GM21381 (cell line): ENCODE data around the gene PRPF39.
"Not testable (repeated sequence)": the region's sequence is repeated elsewhere in the genome, so short reads cannot be mapped to it uniquely, and the experiment has no call there.

Source experiments
- ATAC-seq: cut with Tn5 transposase; IDR thresholded peaks from one replicate; pipeline ENCODE4 v1.9.1; 2021; ENCODE audit warnings: mild to moderate bottlenecking, moderate library complexity; ENCODE audit not compliant: unreplicated experiment

PRPF39 gene

DNA sequence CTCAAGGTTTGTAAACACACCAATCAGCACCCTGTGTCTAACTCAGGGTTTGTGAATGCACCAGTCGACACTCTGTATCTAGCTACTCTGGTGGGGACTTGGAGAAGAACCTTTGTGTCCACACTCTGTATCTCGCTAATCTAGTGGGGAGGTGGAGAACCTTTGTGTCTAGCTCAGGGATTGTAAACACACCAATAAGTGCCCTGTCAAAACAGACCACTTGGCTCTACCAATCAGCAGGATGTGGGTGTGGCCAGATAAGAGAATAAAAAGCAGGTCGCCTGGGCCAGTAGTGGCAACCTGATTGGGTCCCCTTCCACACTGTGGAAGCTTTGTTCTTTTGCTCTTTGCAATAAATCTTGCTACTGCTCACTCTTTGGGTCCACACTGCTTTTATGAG lies 2.8 kb upstream of the PRPF39 start:
- not testable (repeated sequence) for ATAC-seq

DNA sequence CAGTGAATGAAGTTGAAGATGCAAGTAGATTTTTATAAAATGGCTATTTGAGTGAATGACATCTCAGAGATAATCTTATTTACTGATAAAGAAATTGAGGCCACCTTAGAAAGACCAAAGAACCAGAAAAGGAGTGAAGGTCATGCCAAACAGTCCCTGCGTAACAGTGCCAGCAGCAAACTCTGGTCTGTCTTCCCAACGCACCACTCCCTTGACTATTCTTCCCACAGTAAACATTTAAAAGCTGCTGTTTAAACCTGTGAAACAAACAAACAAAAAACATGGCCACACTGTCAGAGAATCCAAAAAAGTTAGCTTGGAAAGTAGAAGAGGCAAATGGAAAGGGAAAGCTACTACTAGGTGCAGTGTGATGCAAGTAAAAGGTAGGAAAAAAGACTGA lies 1.5 kb upstream of the PRPF39 start:
- no peak for ATAC-seq

DNA sequence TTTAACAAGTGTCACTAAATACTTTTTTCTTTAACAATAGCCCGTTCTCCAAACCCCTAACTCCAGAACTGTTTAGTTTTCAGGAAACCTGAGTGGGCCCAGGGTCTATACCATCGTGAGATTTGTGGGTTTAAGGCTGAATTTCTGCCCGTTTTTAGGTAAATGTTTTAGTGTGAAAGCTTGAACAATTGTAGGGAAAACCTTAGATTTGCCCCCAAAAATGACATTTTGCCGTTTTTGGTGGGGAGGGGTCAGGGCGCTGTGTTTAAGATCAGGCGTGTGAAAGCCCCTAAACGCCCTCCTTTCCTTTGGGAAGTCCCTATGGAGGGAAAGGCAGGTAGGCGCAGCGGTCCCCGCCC lies 320 bp upstream of the PRPF39 start:
- ATAC-seq, result no peak

DNA sequence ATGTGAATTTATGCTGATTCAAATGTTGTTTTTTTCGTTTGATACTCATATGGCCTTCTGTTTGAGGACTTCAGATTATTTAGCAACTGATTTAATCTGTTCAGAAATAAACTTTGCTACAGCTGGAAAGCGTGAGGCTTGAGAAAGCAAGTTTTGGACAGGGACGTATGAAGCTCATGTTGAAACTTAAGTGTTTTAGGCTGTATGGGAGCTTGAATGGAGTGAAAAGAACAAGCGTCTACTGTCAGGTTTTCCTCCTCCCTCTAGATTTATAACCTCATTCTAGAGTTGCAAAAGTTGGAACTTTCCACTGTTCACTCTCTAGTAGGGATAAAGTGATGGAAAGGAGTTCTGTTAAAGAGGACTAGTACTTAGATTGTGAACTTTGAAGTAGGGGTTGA lies 1.0 kb downstream of the PRPF39 start:
- ATAC-seq, result no peak

DNA sequence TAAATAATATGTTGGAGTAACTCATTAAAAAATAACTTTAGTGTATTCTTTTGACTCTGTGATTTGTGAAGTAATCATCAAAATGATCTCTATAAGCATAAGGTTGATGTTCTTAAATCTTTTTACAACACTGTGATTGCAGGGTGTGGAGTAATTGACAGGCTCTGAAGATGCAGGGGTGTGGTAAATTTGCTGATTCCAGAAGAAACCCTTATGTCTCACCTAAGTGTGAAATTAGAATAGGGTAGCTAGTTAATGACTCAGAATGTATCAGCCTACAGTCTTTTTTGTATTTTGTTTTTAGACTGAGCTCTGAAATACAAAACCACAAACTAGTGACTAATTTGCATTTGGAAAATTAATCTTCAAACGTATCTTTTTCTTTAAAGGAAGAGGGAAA lies 5.9 kb downstream of the PRPF39 start:
- peak; percentile 70 for ATAC-seq

DNA sequence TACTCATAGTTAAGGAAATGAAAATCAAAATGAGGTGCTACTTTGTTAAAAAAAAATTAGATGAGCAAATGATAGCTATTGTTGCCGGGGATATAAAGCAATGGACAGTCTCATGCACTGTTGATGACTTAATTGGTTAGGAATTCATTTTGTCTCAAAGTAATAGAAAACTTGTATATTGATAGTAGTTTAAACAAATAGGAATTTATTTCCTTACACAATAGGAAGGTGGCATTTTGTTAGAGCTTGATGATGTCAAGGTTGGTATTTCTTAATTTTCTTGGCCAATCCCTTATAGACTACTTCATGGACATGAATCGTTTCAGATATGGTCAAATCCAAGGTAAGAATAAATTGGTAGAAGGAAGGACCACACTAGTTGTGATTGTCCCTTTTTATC lies 7.8 kb downstream of the PRPF39 start:
- ATAC-seq, result no peak

- no peak for ATAC-seq
Observed at GRCh38 chr14:45094275-45094674, 10.4 kb downstream of the PRPF39 start.

GRCh38 chr14:45095143-45095542 lies 11.2 kb downstream of the PRPF39 start:
- ATAC-seq, result no peak

GRCh38 chr14:45096218-45096617 lies 12.3 kb downstream of the PRPF39 start:
- ATAC-seq, result no peak

GRCh38 chr14:45103806-45104205 lies 19.9 kb downstream of the PRPF39 start:
- no peak for ATAC-seq

- no peak for ATAC-seq
Observed at GRCh38 chr14:45104561-45104960, 20.6 kb downstream of the PRPF39 start.

DNA sequence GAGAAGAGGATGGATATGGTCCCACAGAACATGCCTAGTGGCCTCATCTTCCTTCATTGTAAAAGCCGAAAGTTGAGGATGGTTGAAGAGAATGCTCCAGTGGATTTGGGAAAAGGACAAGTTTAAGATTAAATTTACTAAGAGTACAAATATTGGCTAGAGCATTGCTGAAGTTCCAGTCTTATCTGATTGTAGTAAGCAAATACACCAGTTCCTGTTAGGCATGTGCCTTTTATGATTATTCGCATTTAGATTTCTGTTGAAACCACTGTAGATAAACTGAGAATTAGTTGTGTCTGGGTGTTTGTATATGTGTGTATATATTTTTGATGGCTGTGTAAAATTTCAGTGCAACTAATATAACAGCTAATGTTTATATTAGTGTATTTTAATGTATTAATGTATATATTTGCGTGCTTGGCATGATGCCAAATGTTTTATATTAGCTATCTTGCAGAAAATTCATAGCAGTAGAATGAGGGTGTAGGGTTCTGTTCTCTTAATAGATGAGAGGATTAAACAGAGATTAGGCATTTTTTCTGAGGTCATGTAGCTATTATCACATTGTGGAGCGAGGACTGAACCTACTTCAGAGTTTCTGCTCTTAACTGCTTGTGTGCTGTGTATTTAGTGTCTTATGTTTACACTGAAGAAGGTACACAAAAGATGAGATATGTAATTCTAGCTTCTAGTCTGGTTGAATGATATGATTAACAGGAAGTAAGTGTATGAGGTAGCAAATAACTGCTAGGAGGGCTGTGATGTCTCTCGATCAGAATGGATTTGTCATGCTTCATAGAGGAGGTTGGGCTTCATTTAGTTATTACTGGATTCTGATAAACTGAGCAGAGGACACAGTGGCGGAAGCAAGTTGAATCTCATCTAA lies 29.2 kb downstream of the PRPF39 start:
- ATAC-seq, result no peak

- ATAC-seq, result no peak
Observed at GRCh38 chr14:45114327-45114726, 30.4 kb downstream of the PRPF39 start.

DNA sequence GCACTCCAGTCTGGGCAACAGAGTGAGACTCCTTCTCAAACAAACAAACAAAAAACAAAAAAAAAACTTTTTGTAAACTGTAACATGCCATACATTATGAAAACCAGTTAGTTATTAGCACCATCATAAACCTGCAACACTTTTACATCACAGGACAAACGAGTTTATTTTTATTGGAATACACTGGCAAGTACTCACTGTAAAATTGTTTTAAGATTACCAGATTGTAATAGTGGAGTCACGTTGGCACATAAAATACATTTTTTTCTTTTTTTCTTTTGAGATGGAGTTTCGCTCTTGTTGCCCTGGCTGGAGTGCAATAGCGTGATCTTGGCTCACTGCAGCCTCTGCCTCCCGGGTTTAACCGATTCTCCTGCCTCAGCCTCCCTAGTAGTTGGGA lies 34.7 kb downstream of the PRPF39 start:
- ATAC-seq, result no peak

- ATAC-seq, result no peak
Observed at GRCh38 chr14:45120096-45120495, 36.2 kb downstream of the PRPF39 start.

DNA sequence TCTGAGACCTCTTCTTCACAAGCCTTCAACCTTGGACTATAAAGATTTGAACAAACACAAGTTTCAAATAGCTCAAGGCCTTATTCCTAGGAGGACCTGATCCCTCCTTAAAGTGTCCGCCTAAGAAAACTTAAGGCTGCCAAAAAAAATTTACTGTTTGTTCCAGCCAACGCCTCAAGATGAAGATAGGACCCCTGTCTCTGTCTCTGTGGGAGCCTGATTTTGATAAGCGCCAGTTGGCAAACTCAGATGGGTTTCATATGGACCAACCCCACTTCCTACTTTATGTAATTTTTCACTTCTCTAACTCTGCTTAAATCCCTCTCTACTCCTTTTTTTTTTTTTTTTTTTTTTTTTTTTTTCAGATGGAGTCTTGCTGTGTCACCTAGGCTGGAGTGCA lies 39.4 kb downstream of the PRPF39 start:
- no peak for ATAC-seq

- no peak for ATAC-seq
Observed at GRCh38 chr14:45125754-45126153, 41.8 kb downstream of the PRPF39 start.

DNA sequence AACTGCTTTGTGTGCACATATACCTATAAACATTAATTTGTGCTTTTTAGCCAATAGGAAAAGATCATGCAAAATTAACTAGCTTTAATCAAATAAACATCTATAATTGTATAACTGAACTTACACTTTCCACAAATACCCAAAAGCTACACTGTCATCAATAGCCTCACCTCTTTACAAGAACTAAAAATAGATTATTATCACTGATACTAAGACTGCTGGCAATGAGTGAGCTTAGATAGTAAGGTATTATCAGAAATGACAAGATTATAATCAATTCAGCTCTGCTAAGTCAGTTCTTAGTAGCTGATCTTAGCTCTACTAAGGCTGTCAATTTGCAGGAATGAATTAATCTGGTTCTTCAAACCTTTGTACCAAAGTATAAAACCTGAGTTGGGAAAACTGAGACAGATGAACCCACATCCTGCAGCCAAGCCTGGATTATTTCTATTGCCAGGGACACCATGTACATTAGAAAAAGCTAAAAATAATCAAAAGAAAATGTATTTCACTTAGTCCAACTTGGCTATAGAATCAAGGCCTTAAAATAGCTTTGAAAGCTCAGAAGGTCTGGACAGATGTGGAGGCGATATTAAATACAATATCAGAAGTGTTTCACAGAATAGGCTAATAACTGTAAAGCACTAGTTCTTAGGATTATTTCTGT lies 45.2 kb downstream of the PRPF39 start:
- ATAC-seq, result no peak

DNA sequence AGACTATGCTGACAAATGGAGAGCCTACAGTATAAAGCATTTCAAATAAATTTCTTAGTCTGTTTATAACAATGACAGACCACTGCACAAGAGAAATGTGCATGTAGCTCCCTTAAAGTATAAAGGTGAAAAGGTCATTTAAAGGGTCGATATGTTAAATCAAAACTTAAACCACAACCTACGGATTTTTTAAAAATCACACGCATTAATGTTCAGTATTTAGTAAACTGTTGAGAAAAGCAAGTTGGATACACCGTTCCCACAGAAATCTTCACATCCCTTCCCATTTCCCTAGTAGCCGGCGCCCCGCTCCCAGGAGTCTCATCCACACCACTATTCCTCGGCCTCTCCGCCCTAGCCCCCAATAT lies 49.8 kb downstream of the PRPF39 start:
- no peak for ATAC-seq

DNA sequence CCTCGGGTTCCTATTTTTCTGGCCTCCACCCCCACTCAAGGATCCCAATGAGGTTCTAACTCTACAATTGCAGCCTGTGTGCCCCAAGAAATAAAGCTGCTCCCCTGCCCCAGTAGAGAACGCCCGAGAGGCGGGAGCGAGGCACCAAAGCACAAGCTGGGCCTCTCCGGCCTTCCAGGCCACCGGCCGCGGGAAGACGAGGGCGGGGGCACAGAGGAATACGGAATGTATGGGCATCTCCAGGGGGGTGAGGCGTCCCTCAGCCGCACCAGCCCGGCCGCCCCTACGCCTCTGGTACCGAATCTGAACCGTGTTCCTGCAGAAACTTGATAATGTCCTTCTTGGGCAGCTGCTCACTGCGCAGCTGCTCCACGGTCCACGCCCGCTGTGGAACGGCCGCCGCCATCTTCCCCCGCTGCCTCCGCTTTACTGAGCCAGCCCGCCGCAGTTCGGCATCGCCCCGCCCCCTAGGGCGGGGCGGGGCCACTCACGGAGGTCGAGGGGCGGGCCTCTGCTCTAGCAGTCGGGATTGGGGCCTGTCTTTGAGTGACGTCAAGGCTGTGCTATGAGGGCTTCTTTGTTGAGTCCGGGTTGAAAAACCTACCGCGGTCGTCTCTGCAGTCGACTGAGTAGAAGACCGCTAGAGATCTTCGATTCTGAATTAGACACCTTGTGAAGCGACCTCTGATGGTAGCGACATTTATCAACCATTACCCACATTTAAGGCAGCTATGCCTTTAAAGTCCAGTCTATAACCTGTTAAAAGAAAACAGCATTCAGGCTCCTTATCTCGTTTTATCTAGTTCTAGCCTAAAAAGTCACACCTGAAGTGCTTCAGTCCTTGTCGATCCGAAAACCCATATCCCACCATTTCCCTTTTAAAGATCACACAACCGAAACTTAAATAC lies 50.4 kb downstream of the PRPF39 start, which contains the start of gene FKBP3:
Gene FKBP3 (minus strand): TSS at position 431 of the 908 bp plus-strand sequence. CDS start 25 bp downstream, at position 406.
- peak; percentile 86 for ATAC-seq

DNA sequence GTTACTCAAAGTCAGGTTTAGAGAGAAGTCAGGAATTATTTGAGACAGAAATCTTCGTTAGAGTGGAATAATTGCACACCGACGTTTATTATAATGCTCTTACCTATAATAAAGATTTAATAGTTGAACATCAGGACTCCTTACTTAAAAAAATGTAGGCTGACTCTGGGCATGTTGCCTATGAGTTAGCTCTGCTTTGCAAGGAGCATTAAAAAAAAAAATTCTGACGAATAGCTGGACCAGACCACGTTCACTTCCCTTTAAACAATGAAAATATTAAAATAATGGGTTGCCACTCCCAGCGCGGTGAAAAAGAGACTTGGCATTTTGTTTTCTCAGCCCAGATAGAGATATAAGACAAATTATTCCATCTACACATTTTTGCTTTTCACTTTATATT lies 51.2 kb downstream of the PRPF39 start:
- ATAC-seq, result no peak
